ENCODE measurements around the gene GLCCI1. TPM values are rescaled to one million over a fixed set of nuclear protein-coding genes. Genes with fewer than 3 reads are reported as not detected.

GLCCI1 gene
- total and polyA plus RNA-seq, 10 donors = 9.1 to 53.2 (median 42.6) TPM

GRCh38 chr7:8082762-8083161, 114.2 kb downstream of the GLCCI1 start:
- H3K27ac ChIP-seq = no peak overlapping the region
- intact Hi-C loops (cut with DNase I; ENCODE audit: low total_unique reads) = no loop called here
- no peak overlapping the region for H3K4me3 ChIP-seq
- WGBS, 5 donors = 86 to 95% (median 88%) methylated on average over 2 of the region's 2 CpGs
- H3K36me3 ChIP-seq = peaks cover 0 to 41% (median 19%) of the 10 kb centered on the region in 6 donors
- H3K9me3 ChIP-seq = no peaks in the 10 kb centered on the region
- TF ChIP-seq POLR2A (IDR thresholded peaks at IDR 0.05) = no peak
- TF ChIP-seq POLR2AphosphoS5 (IDR thresholded peaks at IDR 0.05) = no peak
- TF ChIP-seq, protein P1, sequence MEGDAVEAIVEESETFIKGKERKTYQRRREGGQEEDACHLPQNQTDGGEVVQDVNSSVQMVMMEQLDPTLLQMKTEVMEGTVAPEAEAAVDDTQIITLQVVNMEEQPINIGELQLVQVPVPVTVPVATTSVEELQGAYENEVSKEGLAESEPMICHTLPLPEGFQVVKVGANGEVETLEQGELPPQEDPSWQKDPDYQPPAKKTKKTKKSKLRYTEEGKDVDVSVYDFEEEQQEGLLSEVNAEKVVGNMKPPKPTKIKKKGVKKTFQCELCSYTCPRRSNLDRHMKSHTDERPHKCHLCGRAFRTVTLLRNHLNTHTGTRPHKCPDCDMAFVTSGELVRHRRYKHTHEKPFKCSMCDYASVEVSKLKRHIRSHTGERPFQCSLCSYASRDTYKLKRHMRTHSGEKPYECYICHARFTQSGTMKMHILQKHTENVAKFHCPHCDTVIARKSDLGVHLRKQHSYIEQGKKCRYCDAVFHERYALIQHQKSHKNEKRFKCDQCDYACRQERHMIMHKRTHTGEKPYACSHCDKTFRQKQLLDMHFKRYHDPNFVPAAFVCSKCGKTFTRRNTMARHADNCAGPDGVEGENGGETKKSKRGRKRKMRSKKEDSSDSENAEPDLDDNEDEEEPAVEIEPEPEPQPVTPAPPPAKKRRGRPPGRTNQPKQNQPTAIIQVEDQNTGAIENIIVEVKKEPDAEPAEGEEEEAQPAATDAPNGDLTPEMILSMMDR (IDR thresholded peaks at IDR 0.05 in 8 of 11, conservative IDR thresholded peaks at IDR 0.05 in 3 of 11) = no peak
- H3K27me3 ChIP-seq (replicated peaks in 1 of 7) = no peaks in the 10 kb centered on the region
- no peaks in the 10 kb centered on the region for H3K4me1 ChIP-seq
- no peak for DNase-seq

- no peak for TF ChIP-seq POLR2AphosphoS5 (IDR thresholded peaks at IDR 0.05)
- TF ChIP-seq POLR2A (IDR thresholded peaks at IDR 0.05) = no peak
- TF ChIP-seq, protein P1 (IDR thresholded peaks at IDR 0.05 in 8 of 11, conservative IDR thresholded peaks at IDR 0.05 in 3 of 11) = no peak
- peaks cover 0 to 44% (median 19%) of the 10 kb centered on the region in 6 donors for H3K36me3 ChIP-seq
Observed at GRCh38 chr7:8084836-8085235, 116.2 kb downstream of the GLCCI1 start.

DNA sequence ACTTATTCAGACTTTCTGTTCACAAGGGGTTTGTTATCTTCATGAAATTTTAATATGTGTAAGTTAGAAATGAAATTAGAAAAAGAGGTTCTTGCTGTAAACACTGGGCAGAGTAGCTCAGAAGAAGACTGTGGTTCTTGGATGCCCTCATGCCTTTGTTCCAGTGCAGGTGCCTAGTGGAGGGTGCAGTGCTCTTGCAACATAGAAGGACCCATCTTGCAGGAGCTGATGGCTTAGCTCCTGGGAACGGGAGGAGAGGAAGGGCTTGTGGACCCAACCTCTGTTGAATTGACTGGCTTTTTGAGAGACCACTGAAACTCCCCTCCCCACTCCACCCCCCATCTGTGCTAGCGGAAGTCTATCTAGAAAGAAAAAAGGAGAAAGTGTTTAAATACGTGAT, 116.8 kb downstream of the GLCCI1 start:
- intact Hi-C loops (cut with DNase I; ENCODE audit: low total_unique reads) = no loop called here

More at GRCh38 chr7:8084836-8085235, 116.2 kb downstream of the GLCCI1 start:
- H3K9me3 ChIP-seq = no peaks in the 10 kb centered on the region
- H3K4me3 ChIP-seq = no peak overlapping the region
- intact Hi-C loops (cut with DNase I; ENCODE audit: low total_unique reads) = no loop called here
- H3K4me1 ChIP-seq = no peaks in the 10 kb centered on the region
- no peak overlapping the region for H3K27ac ChIP-seq
- H3K27me3 ChIP-seq (replicated peaks in 1 of 7) = no peaks in the 10 kb centered on the region
- no peak for DNase-seq
- WGBS, 5 donors = 86 to 95% (median 90%) methylated on average over 5 of the region's 5 CpGs

GRCh38 chr7:8086239-8086638, 117.6 kb downstream of the GLCCI1 start:
- DNase-seq = no peak
- Histone ChIP-seq H3K4me1 (no peaks in the 10 kb centered on the region), H3K4me3 (no peak overlapping the region), H3K9me3 (no peaks in the 10 kb centered on the region), H3K27me3 (replicated peaks in 1 of 7) (no peaks in the 10 kb centered on the region), H3K27ac (no peak overlapping the region), H3K36me3 (peaks cover 0 to 45% (median 19%) of the 10 kb centered on the region in 6 donors)
- WGBS, 5 donors = 91 to 94% (median 93%) methylated on average over 6 of the region's 6 CpGs
- intact Hi-C loops (cut with DNase I; ENCODE audit: low total_unique reads) = no loop called here
- TF ChIP-seq POLR2A (IDR thresholded peaks at IDR 0.05) (no peak), POLR2AphosphoS5 (IDR thresholded peaks at IDR 0.05) (no peak)
- TF ChIP-seq, protein P1 (IDR thresholded peaks at IDR 0.05 in 8 of 11, conservative IDR thresholded peaks at IDR 0.05 in 3 of 11) = no peak

More for the DNA sequence above, 116.8 kb downstream of the GLCCI1 start:
- H3K9me3 ChIP-seq = no peaks in the 10 kb centered on the region
- no peaks in the 10 kb centered on the region for H3K27me3 ChIP-seq (replicated peaks in 1 of 7)
- no peak for DNase-seq
- no peak overlapping the region for H3K4me3 ChIP-seq
- TF ChIP-seq POLR2AphosphoS5 (IDR thresholded peaks at IDR 0.05) = no peak
- TF ChIP-seq, protein P1 (IDR thresholded peaks at IDR 0.05 in 8 of 11, conservative IDR thresholded peaks at IDR 0.05 in 3 of 11) = no peak
- TF ChIP-seq POLR2A (IDR thresholded peaks at IDR 0.05) = no peak
- WGBS, 5 donors = 89 to 99% (median 90%) methylated on average over 3 of the region's 3 CpGs
- no peaks in the 10 kb centered on the region for H3K4me1 ChIP-seq
- H3K27ac ChIP-seq = no peak overlapping the region
- H3K36me3 ChIP-seq = peaks cover 0 to 45% (median 19%) of the 10 kb centered on the region in 6 donors

Data from spleen (tissue), 11 donors.